Activated naive CD8-positive, alpha-beta T cell (primary cell): ENCODE results near the gene SH3GLB2.

Experiments
- H3K27ac Mint-ChIP-seq: one replicate; pipeline ENCODE4 v1.8.0; 2021; ENCODE audit warnings: mixed read lengths
- H3K27me3 Mint-ChIP-seq: one replicate; pipeline ENCODE4 v1.8.0; 2021; ENCODE audit warnings: mixed read lengths
- H3K36me3 Mint-ChIP-seq: one replicate; pipeline ENCODE4 v1.8.0; 2021; ENCODE audit warnings: mixed read lengths
- H3K4me1 Mint-ChIP-seq: one replicate; pipeline ENCODE4 v1.8.0; 2021; ENCODE audit warnings: low read depth, mixed read lengths
- H3K4me3 Mint-ChIP-seq: one replicate; pipeline ENCODE4 v1.8.0; 2021; ENCODE audit warnings: mild to moderate bottlenecking, mixed read lengths
- H3K9me3 Mint-ChIP-seq: one replicate; pipeline ENCODE4 v1.8.0; 2021; ENCODE audit warnings: low read depth, mixed read lengths

Gene SH3GLB2

GRCh38 chr9:129063061-129063460 lies 34.9 kb upstream of the SH3GLB2 start:
- H3K9me3 Mint-ChIP-seq: no peaks in the 10 kb centered on the region
- no peak overlapping the region for H3K27ac Mint-ChIP-seq
- peaks cover 2% of the 10 kb centered on the region for H3K36me3 Mint-ChIP-seq
- H3K4me3 Mint-ChIP-seq: no peak overlapping the region
- H3K27me3 Mint-ChIP-seq: no peaks in the 10 kb centered on the region
- peaks cover under 1% of the 10 kb centered on the region for H3K4me1 Mint-ChIP-seq

- H3K36me3 Mint-ChIP-seq: peaks cover 2% of the 10 kb centered on the region
- no peaks in the 10 kb centered on the region for H3K9me3 Mint-ChIP-seq
- no peak overlapping the region for H3K4me3 Mint-ChIP-seq
- H3K27ac Mint-ChIP-seq: no peak overlapping the region
- no peaks in the 10 kb centered on the region for H3K27me3 Mint-ChIP-seq
- H3K4me1 Mint-ChIP-seq: no peaks in the 10 kb centered on the region
Observed at GRCh38 chr9:129060991-129061390, 32.9 kb upstream of the SH3GLB2 start.

- Mint-ChIP-seq H3K9me3 (no peaks in the 10 kb centered on the region), H3K27me3 (no peaks in the 10 kb centered on the region), H3K36me3 (no peaks in the 10 kb centered on the region), H3K4me1 (no peaks in the 10 kb centered on the region), H3K4me3 (no peak overlapping the region), H3K27ac (no peak overlapping the region)
Observed at GRCh38 chr9:129059796-129060785, 32.0 kb upstream of the SH3GLB2 start.

- Mint-ChIP-seq H3K4me3 (no peak overlapping the region), H3K27me3 (no peaks in the 10 kb centered on the region), H3K27ac (no peak overlapping the region), H3K4me1 (no peaks in the 10 kb centered on the region), H3K36me3 (no peaks in the 10 kb centered on the region), H3K9me3 (no peaks in the 10 kb centered on the region)
Observed at GRCh38 chr9:129058965-129059795, 31.0 kb upstream of the SH3GLB2 start.

- Mint-ChIP-seq H3K4me3 (no peak overlapping the region), H3K9me3 (no peaks in the 10 kb centered on the region), H3K27me3 (no peaks in the 10 kb centered on the region), H3K4me1 (no peaks in the 10 kb centered on the region), H3K27ac (no peak overlapping the region), H3K36me3 (no peaks in the 10 kb centered on the region)
Observed at GRCh38 chr9:129054163-129054851, 26.2 kb upstream of the SH3GLB2 start.

GRCh38 chr9:129053020-129053419 lies 24.9 kb upstream of the SH3GLB2 start:
- Mint-ChIP-seq H3K27me3 (no peaks in the 10 kb centered on the region), H3K4me1 (no peaks in the 10 kb centered on the region), H3K4me3 (no peak overlapping the region), H3K36me3 (no peaks in the 10 kb centered on the region), H3K27ac (no peak overlapping the region), H3K9me3 (no peaks in the 10 kb centered on the region)

- Mint-ChIP-seq H3K36me3 (no peaks in the 10 kb centered on the region), H3K27me3 (no peaks in the 10 kb centered on the region), H3K4me3 (no peak overlapping the region), H3K27ac (no peak overlapping the region), H3K4me1 (no peaks in the 10 kb centered on the region), H3K9me3 (no peaks in the 10 kb centered on the region)
Observed at GRCh38 chr9:129052592-129052991, 24.5 kb upstream of the SH3GLB2 start.

- H3K9me3 Mint-ChIP-seq: no peaks in the 10 kb centered on the region
- H3K4me3 Mint-ChIP-seq: no peak overlapping the region
- H3K36me3 Mint-ChIP-seq: peaks cover 4% of the 10 kb centered on the region
- no peak overlapping the region for H3K27ac Mint-ChIP-seq
- H3K27me3 Mint-ChIP-seq: no peaks in the 10 kb centered on the region
- peaks cover 17% of the 10 kb centered on the region for H3K4me1 Mint-ChIP-seq
Observed at GRCh38 chr9:129042016-129042415, 13.9 kb upstream of the SH3GLB2 start.

- Mint-ChIP-seq H3K36me3 (peaks cover 4% of the 10 kb centered on the region), H3K27ac (no peak overlapping the region), H3K9me3 (no peaks in the 10 kb centered on the region), H3K27me3 (no peaks in the 10 kb centered on the region), H3K4me1 (peaks cover 27% of the 10 kb centered on the region), H3K4me3 (no peak overlapping the region)
Observed at GRCh38 chr9:129040113-129040643, 12.0 kb upstream of the SH3GLB2 start.

- Mint-ChIP-seq H3K27ac (no peak overlapping the region), H3K9me3 (no peaks in the 10 kb centered on the region), H3K27me3 (no peaks in the 10 kb centered on the region), H3K36me3 (peaks cover 2% of the 10 kb centered on the region), H3K4me1 (peaks cover 27% of the 10 kb centered on the region), H3K4me3 (peak overlapping the region; percentile 96)
Observed at GRCh38 chr9:129038109-129038852, 10.2 kb upstream of the SH3GLB2 start.

- no peaks in the 10 kb centered on the region for H3K9me3 Mint-ChIP-seq
- H3K27ac Mint-ChIP-seq: no peak overlapping the region
- peak overlapping the region; percentile 96 for H3K4me3 Mint-ChIP-seq
- H3K27me3 Mint-ChIP-seq: no peaks in the 10 kb centered on the region
- H3K36me3 Mint-ChIP-seq: peaks cover 2% of the 10 kb centered on the region
- H3K4me1 Mint-ChIP-seq: peaks cover 27% of the 10 kb centered on the region
Observed at GRCh38 chr9:129037767-129038098, 9.6 kb upstream of the SH3GLB2 start.

GRCh38 chr9:129036923-129037766 lies 9.0 kb upstream of the SH3GLB2 start:
- Mint-ChIP-seq H3K27ac (peak overlapping the region; percentile 85), H3K4me1 (peaks cover 27% of the 10 kb centered on the region), H3K4me3 (peak overlapping the region; percentile 96), H3K9me3 (no peaks in the 10 kb centered on the region), H3K36me3 (peaks cover 2% of the 10 kb centered on the region), H3K27me3 (no peaks in the 10 kb centered on the region)

- peaks cover 27% of the 10 kb centered on the region for H3K4me1 Mint-ChIP-seq
- H3K27me3 Mint-ChIP-seq: no peaks in the 10 kb centered on the region
- peak within 1 kb of the TSS; percentile 96 for H3K4me3 Mint-ChIP-seq
- H3K36me3 Mint-ChIP-seq: no peaks in the 10 kb centered on the region
- H3K9me3 Mint-ChIP-seq: no peaks in the 10 kb centered on the region
- H3K27ac Mint-ChIP-seq: peak within 1 kb of the TSS; percentile 85
Observed at GRCh38 chr9:129036241-129036922, 8.3 kb upstream of the SH3GLB2 start, which contains the start of gene MIGA2. Gene MIGA2, plus strand, starts transcription at chr9:129036626. Its CDS starts 3,969 bp downstream, at chr9:129040595.
